GM19397 (cell line): ENCODE measurements around the gene SIRT1.
A peak's percentile ranks its signal among the peaks of the same experiment; 100 is the strongest.
"Not testable (repeated sequence)": the region's sequence is repeated elsewhere in the genome, so short reads cannot be mapped to it uniquely, and the experiment has no call there.

Experiments
- ATAC-seq: cut with Tn5 transposase; IDR thresholded peaks from one replicate; pipeline ENCODE4 v1.9.1; 2021; ENCODE audit warnings: mild to moderate bottlenecking, moderate library complexity; ENCODE audit not compliant: unreplicated experiment

SIRT1 gene

DNA sequence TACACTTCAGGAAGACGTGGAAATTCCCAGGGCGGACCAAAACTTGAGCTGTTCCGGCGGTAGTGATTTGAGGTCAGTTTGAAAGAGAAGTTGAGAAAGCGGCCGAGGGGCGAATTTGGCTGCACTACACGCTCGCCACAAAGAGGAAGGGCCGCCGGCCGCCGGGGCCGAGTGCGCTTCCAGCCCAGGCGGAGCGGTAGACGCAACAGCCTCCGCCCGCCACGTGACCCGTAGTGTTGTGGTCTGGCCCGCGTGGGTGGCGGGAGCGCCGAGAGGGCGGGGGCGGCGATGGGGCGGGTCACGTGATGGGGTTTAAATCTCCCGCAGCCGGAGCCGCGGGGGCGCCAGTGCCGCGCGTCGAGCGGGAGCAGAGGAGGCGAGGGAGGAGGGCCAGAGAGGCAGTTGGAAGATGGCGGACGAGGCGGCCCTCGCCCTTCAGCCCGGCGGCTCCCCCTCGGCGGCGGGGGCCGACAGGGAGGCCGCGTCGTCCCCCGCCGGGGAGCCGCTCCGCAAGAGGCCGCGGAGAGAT is at the start of gene SIRT1:
Gene SIRT1 (plus strand): TSS at position 344 of the 529 bp plus-strand sequence. CDS start 66 bp downstream, at position 410.
- peak; percentile 88 for ATAC-seq

DNA sequence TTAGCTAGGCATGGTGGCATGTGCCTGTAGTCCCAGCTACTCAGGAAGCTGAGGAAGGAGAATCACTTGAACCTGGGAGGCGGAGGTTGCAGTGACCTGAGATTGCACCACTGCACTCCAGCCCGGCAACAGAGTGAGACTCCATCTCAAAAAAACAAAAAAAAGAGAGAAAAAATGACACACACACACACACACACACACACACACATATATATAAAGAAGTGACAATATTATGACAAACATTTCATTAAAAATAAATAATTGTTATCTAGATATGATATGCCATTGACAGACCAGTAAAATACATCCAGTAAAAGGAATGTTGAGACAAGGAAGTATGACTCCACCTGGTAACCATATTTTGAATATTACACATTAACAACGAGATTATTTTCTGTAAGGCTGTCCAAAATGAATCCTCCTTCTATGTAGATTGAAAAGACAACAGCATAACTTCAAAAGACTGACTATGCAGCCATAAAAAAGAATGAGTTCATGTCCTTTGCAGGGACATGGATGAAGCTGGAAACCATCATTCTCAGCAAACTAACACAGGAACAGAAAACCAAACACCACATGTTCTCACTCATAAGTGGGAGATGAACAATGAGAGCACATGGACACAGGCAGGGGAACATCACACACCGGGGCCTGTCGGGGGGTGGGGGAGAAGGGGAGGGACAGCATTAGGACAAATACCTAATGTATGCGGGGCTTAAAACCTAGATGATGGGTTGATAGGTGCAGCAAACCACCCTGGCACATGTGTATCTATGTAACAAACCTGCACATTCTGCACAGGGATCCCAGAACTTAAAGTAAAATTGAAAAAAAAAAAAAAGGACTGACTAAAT is 48.7 kb upstream of the SIRT1 start:
- ATAC-seq = not testable (repeated sequence)

DNA sequence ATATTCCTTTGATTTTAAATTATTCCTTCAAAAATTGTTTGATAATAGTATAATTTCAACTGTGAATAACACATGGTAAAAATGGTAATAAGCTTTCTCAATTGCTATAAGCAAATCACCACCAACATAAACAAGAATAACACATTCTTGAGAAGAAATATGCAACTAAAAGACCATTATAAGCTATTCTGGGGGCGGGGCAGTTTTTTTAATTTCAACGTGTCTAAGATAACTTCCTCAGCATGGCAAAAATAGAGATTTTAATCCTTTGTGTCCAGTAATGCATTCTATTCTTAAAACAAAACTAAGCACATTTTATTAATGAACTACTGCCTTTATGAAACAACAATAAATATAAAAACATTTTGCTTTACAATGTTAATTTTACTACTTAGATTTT is 48.0 kb upstream of the SIRT1 start:
- no peak for ATAC-seq

DNA sequence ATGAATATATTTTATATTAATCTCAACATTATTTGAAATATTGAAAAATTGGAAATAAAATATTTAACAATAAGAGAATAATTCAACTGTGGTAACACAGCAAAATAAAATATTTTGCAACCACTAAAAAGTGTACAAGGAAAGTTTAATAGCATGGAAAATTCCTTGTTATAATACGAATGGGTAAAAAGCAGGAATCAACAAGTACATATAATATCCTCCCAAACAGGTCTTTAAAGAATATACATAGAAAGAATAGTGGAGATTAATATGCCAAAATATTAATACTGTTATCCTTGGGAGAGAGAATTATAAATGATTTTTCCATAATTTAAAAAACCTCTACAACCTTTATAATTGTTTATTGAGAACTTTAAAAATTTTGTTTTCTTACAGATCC is 47.5 kb upstream of the SIRT1 start:
- no peak for ATAC-seq

DNA sequence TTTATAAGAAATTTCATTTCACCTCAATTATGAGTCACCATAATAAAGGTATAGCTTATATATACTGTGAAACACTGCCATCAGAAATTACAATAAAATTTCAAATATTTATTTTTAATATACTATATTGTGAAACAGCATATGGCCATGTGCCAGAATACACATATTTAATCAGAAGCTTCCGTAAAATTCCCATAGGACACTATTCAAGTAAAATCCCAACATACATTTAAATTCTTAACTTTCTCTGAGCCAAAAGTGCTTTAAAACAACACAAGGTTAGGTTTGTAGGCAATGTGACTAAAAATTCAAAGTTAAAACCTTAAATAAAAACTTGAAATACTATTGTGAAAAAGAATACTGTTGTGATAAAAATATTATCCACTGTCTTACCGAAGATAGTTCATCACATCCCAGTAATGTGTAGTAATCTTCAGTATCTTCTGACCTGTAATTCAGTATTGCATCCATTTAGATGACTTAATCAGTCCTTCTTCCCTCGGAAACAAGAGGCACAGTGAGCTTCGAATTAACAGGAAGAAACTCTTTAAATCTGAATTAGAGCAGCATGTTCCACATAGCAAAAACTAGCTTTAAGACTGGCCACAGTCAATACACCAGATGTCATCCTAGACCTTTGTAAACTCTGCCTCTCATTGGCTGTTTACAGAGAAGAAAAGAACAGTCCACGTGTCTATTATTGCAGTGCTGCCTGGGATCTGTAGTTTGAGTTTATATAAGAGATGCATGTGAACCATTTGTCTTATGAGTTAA is 46.7 kb upstream of the SIRT1 start, which contains the start of gene DNAJC12:
Gene DNAJC12 (minus strand): TSS at position 648 of the 774 bp plus-strand sequence. CDS start 177 bp downstream, at position 471.
- ATAC-seq = no peak

DNA sequence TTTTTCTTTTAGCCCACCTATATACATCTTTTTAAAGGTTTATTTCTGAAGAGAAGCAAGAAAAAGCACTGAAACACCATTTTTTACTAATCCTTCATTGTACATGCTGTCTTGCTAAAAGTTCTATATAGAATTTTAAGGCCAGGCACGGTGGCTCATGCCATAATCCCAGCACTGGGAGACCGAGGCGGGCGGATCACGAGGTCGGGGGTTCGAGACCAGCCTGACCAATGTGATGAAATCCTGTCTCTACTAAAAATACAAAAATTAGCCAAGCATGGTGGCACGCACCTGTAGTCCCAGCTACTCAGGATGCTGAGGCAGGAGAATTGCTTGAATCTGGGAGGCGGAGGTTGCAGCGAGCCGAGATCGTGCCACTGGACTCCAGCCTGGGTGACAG is 44.9 kb upstream of the SIRT1 start:
- ATAC-seq = not testable (repeated sequence)

DNA sequence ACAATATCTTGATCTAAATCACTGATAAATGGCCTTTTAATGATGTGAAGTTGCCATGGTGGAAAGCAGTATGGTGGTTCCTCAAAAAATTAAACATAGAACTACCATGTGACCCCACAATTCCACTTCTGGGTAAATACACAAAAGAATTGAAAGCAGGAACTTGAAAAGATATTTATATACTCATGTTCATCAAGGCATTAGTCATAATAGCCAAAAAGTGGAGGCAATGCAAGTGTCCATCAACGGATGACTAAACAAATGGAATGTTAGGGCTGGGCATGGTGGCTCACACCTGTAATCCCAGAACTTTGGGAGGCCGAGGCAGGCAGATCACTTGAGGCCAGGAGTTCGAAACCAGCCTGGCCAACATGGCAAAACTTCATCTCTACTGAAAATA is 44.5 kb upstream of the SIRT1 start:
- no peak for ATAC-seq

DNA sequence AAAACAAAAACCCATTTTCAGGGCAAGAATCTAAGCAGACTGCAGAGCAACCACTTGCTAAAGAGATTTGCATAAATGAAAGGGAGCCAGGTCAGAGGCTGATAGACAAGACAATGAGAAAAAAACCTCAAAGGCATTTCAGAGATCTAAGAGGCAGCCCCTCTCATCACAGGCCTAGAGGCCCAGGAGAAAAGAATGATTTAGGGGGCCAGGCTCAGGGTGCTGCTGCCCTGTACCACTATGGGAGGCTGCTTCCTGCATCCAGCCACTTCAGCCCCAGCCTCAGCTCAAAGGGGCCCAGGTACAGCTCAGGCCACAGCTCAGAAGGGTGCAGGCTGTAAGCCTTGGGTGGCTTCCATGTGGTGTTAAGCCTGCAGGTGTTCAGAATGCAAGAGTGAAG is 42.7 kb upstream of the SIRT1 start:
- no peak for ATAC-seq

DNA sequence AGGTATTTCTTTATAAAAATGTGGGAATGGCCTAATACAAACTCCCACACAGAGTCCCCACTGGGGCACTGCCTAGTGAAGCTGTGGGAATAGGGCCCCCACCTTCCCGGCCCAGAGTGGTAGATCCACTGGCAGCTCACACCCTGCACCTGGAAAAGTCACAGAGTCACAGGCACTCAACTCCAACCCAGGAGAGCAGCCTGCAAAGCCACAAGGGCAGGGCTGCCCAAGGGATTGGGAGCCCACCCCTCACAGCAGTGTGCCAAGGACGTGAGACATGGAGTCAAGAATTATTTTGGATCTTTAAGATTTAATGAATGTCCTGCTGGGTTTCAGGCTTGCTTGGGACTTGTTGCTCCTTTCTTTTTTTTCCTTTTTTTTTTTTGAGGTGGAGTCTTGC is 41.2 kb upstream of the SIRT1 start:
- ATAC-seq = no peak

DNA sequence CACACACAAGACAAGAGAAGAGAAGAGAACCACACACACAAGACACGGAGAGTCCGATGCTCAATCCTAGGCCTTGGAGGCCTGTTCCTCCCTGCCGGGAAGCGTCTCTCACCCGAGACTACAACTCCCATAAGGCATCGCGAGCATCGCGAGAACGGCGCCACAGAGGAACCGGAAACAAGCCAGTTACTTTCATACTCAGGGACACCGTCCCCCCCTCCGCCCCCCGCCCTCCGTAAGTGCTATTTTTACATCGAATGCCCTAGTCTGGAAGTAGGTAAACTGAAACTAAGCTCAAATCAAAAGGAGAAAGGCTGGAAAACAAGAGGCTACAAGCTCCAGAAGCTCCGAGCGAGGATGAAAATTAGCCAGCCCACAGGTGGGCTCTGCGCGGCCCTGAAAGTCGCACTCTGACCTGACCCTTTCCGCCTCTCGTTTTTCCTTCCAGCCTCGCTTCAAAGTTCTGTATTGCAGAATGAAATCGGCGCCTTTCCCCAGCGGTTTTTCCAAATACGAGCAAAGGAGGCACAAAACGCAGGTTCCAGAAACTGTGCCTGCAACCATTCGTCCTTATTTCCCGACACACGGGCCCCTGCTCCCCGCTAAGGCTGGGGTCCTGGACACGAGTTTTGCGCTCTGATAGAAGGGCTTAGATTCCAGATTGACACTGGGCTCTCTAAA is 35.0 kb upstream of the SIRT1 start:
- ATAC-seq = peak; percentile 92

DNA sequence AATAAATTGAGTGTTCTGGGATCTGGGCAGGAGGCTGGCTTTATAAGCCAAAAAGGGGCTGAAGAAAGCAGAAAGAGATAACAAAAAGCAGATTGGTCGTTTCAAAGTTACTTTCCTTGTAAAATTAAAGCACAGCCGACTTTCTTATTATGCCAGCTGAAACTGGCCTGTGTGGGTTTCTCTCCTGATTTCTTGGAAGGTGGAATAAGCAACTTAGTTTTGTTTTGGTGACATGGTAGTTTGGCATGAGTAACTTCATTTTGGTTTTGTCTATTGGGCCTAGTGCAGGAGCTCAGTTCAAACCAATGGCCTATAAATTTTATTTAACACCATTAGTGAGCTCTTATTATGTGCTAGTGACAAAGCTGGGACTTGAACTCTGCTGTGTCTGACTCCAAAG is 33.3 kb upstream of the SIRT1 start:
- no peak for ATAC-seq

DNA sequence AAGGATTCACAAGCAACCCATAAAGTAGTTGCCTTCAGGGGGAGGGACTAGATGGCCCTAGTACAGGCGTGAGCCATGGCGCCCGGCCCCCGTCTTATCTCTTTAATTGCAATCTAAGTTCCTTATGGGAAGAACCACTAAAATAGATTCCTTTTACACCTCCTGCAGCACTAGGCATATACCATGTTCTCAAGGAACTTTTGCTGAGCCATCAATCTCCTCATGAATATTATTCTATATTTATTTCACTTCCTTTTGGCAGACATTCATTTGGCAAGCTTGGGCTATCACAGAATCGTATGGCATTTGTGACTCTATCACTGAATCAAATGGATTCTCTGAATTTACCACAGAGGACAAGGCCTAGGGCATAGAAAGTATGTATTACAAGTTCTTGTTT is 31.7 kb upstream of the SIRT1 start:
- ATAC-seq = no peak

DNA sequence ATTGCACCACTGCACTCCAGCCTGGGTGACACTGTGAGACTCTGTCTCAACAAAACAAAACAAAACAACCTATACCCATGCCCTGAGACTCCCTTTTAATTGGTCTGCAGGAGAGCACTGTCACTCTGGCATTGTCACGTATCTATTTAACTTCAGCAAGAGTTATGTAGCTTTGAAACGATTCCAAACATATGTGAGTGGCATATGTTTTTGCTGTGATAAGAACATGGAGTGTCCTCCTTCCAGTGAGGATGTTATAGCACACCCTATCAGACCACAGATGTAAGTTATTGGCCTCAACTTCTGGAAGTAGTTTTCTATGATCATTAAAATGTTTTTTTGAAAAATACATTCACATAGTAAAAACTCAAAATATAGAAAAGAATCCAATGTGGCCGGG is 30.9 kb upstream of the SIRT1 start:
- ATAC-seq = no peak

DNA sequence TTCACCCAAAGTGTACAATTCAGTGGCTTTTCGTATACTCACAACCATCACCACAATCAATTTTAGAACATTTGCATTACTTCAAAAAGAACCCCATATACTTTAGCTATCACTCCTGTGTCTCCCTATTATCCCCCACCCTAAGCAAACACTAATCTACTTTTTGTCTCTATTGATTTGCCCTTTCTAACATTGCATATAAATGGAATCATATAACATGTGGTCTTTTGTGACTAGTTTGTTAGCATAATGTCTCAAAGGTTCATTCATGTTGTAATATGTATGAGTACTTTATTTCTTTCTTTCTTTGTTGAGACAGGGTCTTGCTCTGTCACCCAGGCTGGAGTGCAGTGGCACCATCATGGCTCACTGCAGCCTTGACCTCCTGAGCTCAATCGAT is 25.5 kb upstream of the SIRT1 start:
- ATAC-seq = no peak

DNA sequence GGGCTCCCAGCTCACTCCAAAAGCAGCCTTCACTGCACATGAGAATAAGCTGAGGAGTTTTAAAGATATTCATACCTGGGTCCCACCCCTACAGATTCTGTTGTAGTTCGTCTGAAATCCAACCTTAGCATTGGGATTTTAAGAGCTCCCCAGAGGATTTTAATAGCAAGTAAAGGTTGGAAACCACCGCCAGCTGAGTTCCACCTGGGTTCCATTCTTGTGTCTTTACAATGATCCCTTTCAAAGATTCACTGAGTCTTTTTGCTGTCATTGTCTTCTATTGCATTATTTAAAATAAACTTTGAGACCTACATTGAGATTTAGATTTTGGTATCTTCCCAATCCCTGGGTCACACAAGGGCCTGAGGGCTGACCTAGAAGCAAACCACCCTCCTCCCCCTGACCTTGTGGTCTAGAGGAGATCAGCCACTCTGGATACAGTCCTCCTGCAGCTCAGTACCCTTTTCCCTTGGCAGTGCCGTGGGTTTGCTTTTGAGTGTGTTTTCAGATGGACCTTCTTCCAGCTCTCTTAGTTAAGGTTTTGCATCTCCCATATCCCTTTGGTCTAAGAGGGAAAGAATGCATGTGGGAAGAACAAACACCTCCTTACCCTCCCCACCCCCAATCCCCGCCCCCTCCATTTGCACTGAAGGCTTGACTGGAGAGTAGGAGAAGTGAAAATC is 22.6 kb upstream of the SIRT1 start:
- no peak for ATAC-seq

DNA sequence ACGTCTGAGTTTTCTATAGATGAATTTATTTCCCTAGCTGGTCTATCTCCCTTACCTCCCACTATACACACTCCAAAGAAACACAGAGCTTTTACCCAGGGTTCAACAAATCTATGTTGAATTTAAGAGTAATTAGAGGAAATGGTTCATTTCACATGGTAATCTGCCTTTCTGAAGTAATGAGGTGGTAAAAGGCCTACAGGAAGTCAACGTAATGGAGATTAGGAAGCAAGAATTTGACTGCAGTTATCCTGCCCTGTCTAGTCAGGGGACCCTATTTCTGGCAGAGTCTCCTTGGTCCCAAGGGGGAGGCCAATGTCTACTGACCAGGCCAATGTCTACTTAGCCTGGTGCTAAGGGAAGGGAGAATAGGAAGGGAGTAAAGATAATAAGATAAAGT is 21.4 kb upstream of the SIRT1 start:
- no peak for ATAC-seq

DNA sequence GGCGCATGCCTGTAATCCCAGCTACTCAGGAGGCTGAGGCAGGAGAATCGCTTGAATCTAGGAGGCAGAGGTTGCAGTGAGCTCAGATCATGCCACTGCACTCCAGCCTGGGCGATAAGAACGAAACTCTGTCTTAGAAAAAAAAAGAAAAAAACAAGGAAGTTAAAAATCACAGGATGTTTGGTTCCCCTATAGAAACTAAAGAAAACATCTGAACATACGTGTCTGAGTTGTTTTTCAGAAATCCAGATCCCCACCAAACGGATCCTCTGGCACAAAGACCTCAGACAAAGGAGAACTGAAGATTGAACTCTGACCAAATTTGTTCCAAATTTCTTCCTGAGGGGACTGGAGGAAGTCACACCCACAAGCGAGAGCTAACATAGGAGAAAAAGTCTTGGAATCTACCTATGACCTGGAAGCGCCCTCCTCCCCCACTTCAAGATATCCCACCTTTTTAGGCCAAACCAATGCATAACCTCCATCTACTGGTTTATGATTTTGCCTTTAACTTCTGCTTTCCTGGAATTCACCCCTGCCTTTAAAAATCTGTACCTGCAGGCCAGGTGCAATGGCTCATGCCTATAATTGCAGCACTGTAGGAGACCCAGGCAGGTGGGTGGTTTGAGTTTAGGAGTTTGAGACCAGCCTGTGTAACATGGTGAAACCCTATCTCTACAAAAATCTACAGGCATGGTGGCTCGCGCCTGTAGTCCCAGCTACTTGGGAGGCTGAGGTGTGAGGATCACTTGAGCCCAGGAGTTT is 19.7 kb upstream of the SIRT1 start:
- no peak for ATAC-seq

DNA sequence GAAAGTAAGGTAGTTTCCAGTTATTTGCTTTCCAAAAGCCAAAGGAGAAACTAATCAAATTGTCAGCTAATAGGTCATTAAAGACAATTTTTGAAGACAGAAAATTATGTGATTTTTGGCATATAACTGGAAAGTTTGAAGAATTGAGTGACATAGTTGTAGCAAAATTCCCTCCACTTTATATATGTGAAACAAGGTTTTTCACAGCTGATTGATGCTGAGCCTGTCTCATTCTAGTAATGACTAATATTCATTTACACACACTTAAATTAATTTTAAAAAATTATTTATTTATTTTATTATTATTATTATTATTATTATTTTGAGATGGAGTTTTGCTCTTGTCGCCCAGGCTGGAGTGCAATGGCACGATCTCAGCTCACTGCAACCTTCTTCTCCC is 16.3 kb upstream of the SIRT1 start:
- no peak for ATAC-seq

DNA sequence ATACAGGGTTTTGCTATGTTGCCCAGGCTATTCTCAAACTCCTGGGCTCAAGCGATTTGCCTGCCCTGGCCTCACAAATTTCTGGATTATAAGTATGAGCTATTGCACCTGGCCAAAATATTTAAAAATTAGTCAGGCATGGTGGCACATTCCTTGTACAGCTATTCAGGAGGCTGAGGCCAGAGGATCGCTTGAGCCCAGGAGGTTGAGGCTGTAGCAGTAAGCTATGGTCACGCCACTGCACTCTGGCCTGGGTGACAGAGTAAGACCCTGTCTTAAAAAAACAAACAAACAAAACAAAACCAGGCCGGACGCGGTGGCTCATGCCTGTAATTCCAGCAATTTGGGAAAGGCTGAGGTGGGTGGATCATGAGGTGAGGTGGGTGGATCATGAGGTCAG is 14.5 kb upstream of the SIRT1 start:
- ATAC-seq = no peak
